GM23338 (cell line): ENCODE measurements around the gene ZBTB44. TPM values are rescaled to one million over a fixed set of nuclear protein-coding genes. Genes with fewer than 3 reads are reported as not detected.

Experiments
- ATAC-seq: fragments of 200-7000 bp; cut with Tn5 transposase; 3 replicates; pipeline ENCODE4 v1.9.1; 2020
- DNase-seq: peaks from one replicate; pipeline ENCODE4 v3.0.0-alpha.2; 2015; ENCODE audit warnings: low spot score
- H2AFZ ChIP-seq: fragments of 200-600 bp; sonication (generic); 2 replicates; pipeline ENCODE4 v1.8.0; 2016; ENCODE audit warnings: antibody characterized with exemption, mild to moderate bottlenecking, moderate library complexity
- H3F3A ChIP-seq: fragments of 200-600 bp; sonication (generic); replicated peaks from 2 replicates; pipeline ENCODE4 v1.8.0; 2017; ENCODE audit warnings: antibody characterized with exemption, mixed run types, low read depth
- H3K27ac ChIP-seq: fragments of 200-600 bp; sonication (generic); 2 replicates; pipeline ENCODE4 v1.6.1; 2016; ENCODE audit warnings: low read depth
- H3K27me3 ChIP-seq: fragments of 200-600 bp; sonication (generic); 2 replicates; pipeline ENCODE4 v1.8.0; 2016; ENCODE audit warnings: mild to moderate bottlenecking, mixed run types, moderate library complexity; ENCODE audit not compliant: insufficient read depth
- H3K36me3 ChIP-seq: fragments of 200-600 bp; sonication (generic); 2 replicates; pipeline ENCODE4 v1.8.0; 2016; ENCODE audit warnings: mild to moderate bottlenecking; ENCODE audit not compliant: insufficient read depth
- H3K4me1 ChIP-seq: fragments of 200-600 bp; sonication (generic); 2 replicates; pipeline ENCODE4 v1.8.0; 2016; ENCODE audit warnings: mild to moderate bottlenecking, moderate library complexity; ENCODE audit not compliant: insufficient read depth
- H3K4me2 ChIP-seq: fragments of 200-600 bp; sonication (generic); 2 replicates; pipeline ENCODE4 v1.7.1; 2017; ENCODE audit warnings: mixed run types
- H3K4me3 ChIP-seq: fragments of 200-600 bp; sonication (generic); 2 replicates; pipeline ENCODE4 v1.6.1; 2016; ENCODE audit warnings: mixed run types
- H3K79me2 ChIP-seq: fragments of 200-600 bp; sonication (generic); replicated peaks from 2 replicates; pipeline ENCODE4 v1.8.0; 2017; ENCODE audit warnings: mild to moderate bottlenecking; ENCODE audit not compliant: insufficient read depth
- H3K9me2 ChIP-seq: fragments of 200-600 bp; sonication (generic); 2 replicates; pipeline ENCODE4 v1.8.0; 2017; ENCODE audit not compliant: insufficient read depth
- H4K20me1 ChIP-seq: fragments of 200-600 bp; sonication (generic); replicated peaks from 2 replicates; pipeline ENCODE4 v1.8.0; 2017; ENCODE audit warnings: mild to moderate bottlenecking; ENCODE audit not compliant: insufficient read depth
- H3K27ac Mint-ChIP-seq: 2 replicates; pipeline ENCODE4 v1.8.0; 2020; ENCODE audit warnings: inconsistent platforms, mild to moderate bottlenecking, moderate library complexity, mixed read lengths
- H3K27me3 Mint-ChIP-seq: 3 replicates; pipeline ENCODE4 v1.8.0; 2022; ENCODE audit warnings: low read depth, mild to moderate bottlenecking, moderate library complexity, mixed read lengths, inconsistent platforms; ENCODE audit not compliant: insufficient read depth, poor library complexity
- H3K36me3 Mint-ChIP-seq: 3 replicates; pipeline ENCODE4 v1.8.0; 2021; ENCODE audit warnings: low read depth, mild to moderate bottlenecking, inconsistent platforms, moderate library complexity, mixed read lengths
- H3K4me1 Mint-ChIP-seq: 3 replicates; pipeline ENCODE4 v1.8.0; 2020; ENCODE audit warnings: mild to moderate bottlenecking, inconsistent platforms, mixed read lengths
- H3K4me3 Mint-ChIP-seq: 3 replicates; pipeline ENCODE4 v1.8.0; 2021; ENCODE audit warnings: moderate library complexity, mild to moderate bottlenecking, inconsistent platforms, mixed read lengths
- H3K9me3 Mint-ChIP-seq: 3 replicates; pipeline ENCODE4 v1.8.0; 2020; ENCODE audit warnings: moderate library complexity, mild to moderate bottlenecking, inconsistent platforms, mixed read lengths
- CTCF ChIP-seq, 2 experiments: fragments of 200-600 bp in 1 of 2; sonication (generic) in 1 of 2; conservative IDR thresholded peaks; 2 replicates each; pipeline versions ENCODE4 v1.5.1 to v1.6.1; 2016 to 2017; ENCODE audit warnings: antibody characterized with exemption in 2 of 2, low read depth in 2 of 2, mild to moderate bottlenecking in 2 of 2, moderate library complexity in 1 of 2
- ETS1 ChIP-seq: IDR thresholded peaks from 2 replicates; pipeline ENCODE4 v1.6.1; 2016; ENCODE audit warnings: antibody characterized with exemption
- EZH2 ChIP-seq: fragments of 200-600 bp; sonication (generic); IDR thresholded peaks from one replicate; pipeline ENCODE4 v1.8.0; 2017; ENCODE audit warnings: antibody characterized with exemption, mild to moderate bottlenecking, low read depth; ENCODE audit not compliant: unreplicated experiment
- EZH2phosphoT487 ChIP-seq: fragments of 200-600 bp; sonication (generic); IDR thresholded peaks from one replicate; pipeline ENCODE4 v1.8.1; 2018; ENCODE audit warnings: antibody characterized with exemption; ENCODE audit not compliant: unreplicated experiment
- JUNB ChIP-seq: IDR thresholded peaks from one replicate; pipeline ENCODE4 v1.6.1; 2016; ENCODE audit warnings: antibody characterized with exemption; ENCODE audit not compliant: unreplicated experiment
- REST ChIP-seq: IDR thresholded peaks from one replicate; pipeline ENCODE4 v1.6.1; 2018; ENCODE audit warnings: antibody characterized with exemption; ENCODE audit not compliant: unreplicated experiment
- ZNF331 ChIP-seq: fragments of 250-450 bp; sonication (Bioruptor Pico); IDR thresholded peaks from 2 replicates; pipeline ENCODE4 v1.5.0; 2020; ENCODE audit warnings: low read depth, mild to moderate bottlenecking, moderate library complexity
- polyA plus RNA-seq: library from polyadenylated mRNA; unstranded; fragments of >200 nt; fragmentation: Nextera tagmentation; extraction: Ambion mirVana; gene quantifications from 2 replicates; pipeline ENCODE4 v1.2.1, GENCODE V29; 2016
- total RNA-seq: library from RNA; depleted of rRNA; stranded (reverse); fragments of >200 nt; shearing (Covaris generic); gene quantifications from 2 replicates; pipeline ENCODE4 v1.2.3, GENCODE V29; 2014

ZBTB44 gene
- total and polyA plus RNA-seq, 2 experiments from 2014 or later = 61.2 to 102 TPM

GRCh38 chr11:130241713-130242112, 73.0 kb downstream of the ZBTB44 start:
- Mint-ChIP-seq H3K9me3 (no peaks in the 10 kb centered on the region), H3K27me3 (peaks cover 2% of the 10 kb centered on the region)
- TF ChIP-seq REST = no peak
- peak; percentile 15 to 34; a peak in 2 of 4 replicates for TF ChIP-seq CTCF (conservative IDR thresholded peaks at IDR 0.05; ENCODE audit: low read depth in 2 of 2)

GRCh38 chr11:130237282-130238006, 77.3 kb downstream of the ZBTB44 start:
- Mint-ChIP-seq H3K4me3 (no peak overlapping the region), H3K4me1 (peaks cover 9% of the 10 kb centered on the region; the same call in 2 of the 3 replicates), H3K27me3 (no peaks in the 10 kb centered on the region), H3K27ac (no peak overlapping the region), H3K36me3 (peaks cover 35% of the 10 kb centered on the region), H3K9me3 (no peaks in the 10 kb centered on the region)
- no peaks in the 10 kb centered on the region for H3K27me3 ChIP-seq
- no peak overlapping the region for H3K4me2 ChIP-seq
- DNase-seq (no peak), ATAC-seq (no peak)
- H2AFZ ChIP-seq = no peak overlapping the region
- H3K79me2 ChIP-seq = no peaks in the 10 kb centered on the region; the same call in 1 of the 2 replicates
- no peaks in the 10 kb centered on the region; the same call in 1 of the 2 replicates for H4K20me1 ChIP-seq
- H3K4me3 ChIP-seq = no peak overlapping the region
- H3K36me3 ChIP-seq = peaks cover 27% of the 10 kb centered on the region; the same call in 1 of the 2 replicates
- H3K4me1 ChIP-seq = no peaks in the 10 kb centered on the region
- H3K27ac ChIP-seq = no peak overlapping the region
- no peaks in the 10 kb centered on the region for H3F3A ChIP-seq
- H3K9me2 ChIP-seq = no peaks in the 10 kb centered on the region
- TF ChIP-seq ZNF331 (CRISPR knock-in tag) = no peak
- no peak for TF ChIP-seq EZH2
- TF ChIP-seq ETS1 = no peak
- no peak for TF ChIP-seq JUNB
- TF ChIP-seq EZH2phosphoT487 = no peak

More at GRCh38 chr11:130241713-130242112, 73.0 kb downstream of the ZBTB44 start:
- H3K4me1 Mint-ChIP-seq = peaks cover 17% of the 10 kb centered on the region; the same call in 2 of the 3 replicates
- Histone ChIP-seq H3K27me3 (no peaks in the 10 kb centered on the region), H3K4me1 (no peaks in the 10 kb centered on the region; the same call in 1 of the 2 replicates), H3K4me2 (no peak overlapping the region), H3K4me3 (no peak overlapping the region), H3K79me2 (peaks cover 19% of the 10 kb centered on the region), H3K36me3 (peaks cover 5% of the 10 kb centered on the region; the same call in 1 of the 2 replicates), H4K20me1 (no peaks in the 10 kb centered on the region; the same call in 1 of the 2 replicates), H2AFZ (no peak overlapping the region), H3F3A (no peaks in the 10 kb centered on the region), H3K9me2 (no peaks in the 10 kb centered on the region), H3K27ac (no peak overlapping the region)
- no peak overlapping the region; the same call in 1 of the 2 replicates for H3K27ac Mint-ChIP-seq
- DNase-seq (peak; percentile 29), ATAC-seq (no peak)
- H3K4me3 Mint-ChIP-seq = no peak overlapping the region
- peaks cover 16% of the 10 kb centered on the region for H3K36me3 Mint-ChIP-seq
